Fibroblast of lung (primary cell): ENCODE results near the gene NRDC. TPM values are rescaled to one million over a fixed set of nuclear protein-coding genes. Genes with fewer than 3 reads are reported as not detected.

Source experiments
- DNase-seq, 2 donors: peaks; one replicate each; pipeline versions ENCODE4 v3.0.0 to v3.0.0-alpha.2; 2010; ENCODE audit warnings: low read depth in 2 of 2
- H2AFZ ChIP-seq: 2 replicates; pipeline ENCODE4 v1.5.1; 2012; ENCODE audit warnings: low read length, control low read depth, inconsistent platforms
- H3K27ac ChIP-seq: 2 replicates; pipeline ENCODE4 v1.5.1; 2011; ENCODE audit warnings: low read length, control low read depth; ENCODE audit not compliant: insufficient read depth
- H3K27me3 ChIP-seq: 2 replicates; pipeline ENCODE4 v1.5.1; 2011; ENCODE audit warnings: mild to moderate bottlenecking, low read length; ENCODE audit not compliant: control insufficient read depth, insufficient read depth
- H3K36me3 ChIP-seq: 2 replicates; pipeline ENCODE4 v1.5.1; 2011; ENCODE audit warnings: low read length; ENCODE audit not compliant: control insufficient read depth, insufficient read depth
- H3K4me1 ChIP-seq: 2 replicates; pipeline ENCODE4 v1.5.1; 2011; ENCODE audit warnings: low read length; ENCODE audit not compliant: control insufficient read depth, insufficient read depth; ENCODE audit errors: extremely low read depth
- H3K4me2 ChIP-seq: 2 replicates; pipeline ENCODE4 v1.5.1; 2011; ENCODE audit warnings: low read length, control low read depth; ENCODE audit not compliant: insufficient read depth; ENCODE audit errors: extremely low read depth
- H3K4me3 ChIP-seq, 4 experiments: fragments of 200-600 bp in 1 of 4; sonication (generic) in 1 of 4; replicated peaks in 1 of 4; 2 replicates each; pipeline ENCODE4 v1.5.1; 2011 to 2016; ENCODE audit warnings: low read length in 4 of 4, low read depth in 3 of 4, mild to moderate bottlenecking in 3 of 4, control low read depth in 2 of 4, inconsistent platforms in 1 of 4, mixed read lengths in 1 of 4; ENCODE audit not compliant: insufficient read depth in 1 of 4; ENCODE audit errors: control extremely low read depth in 1 of 4
- H3K79me2 ChIP-seq: 2 replicates; pipeline ENCODE4 v1.5.1; 2012; ENCODE audit warnings: mild to moderate bottlenecking, low read length, inconsistent platforms; ENCODE audit not compliant: control insufficient read depth, insufficient read depth
- H3K9ac ChIP-seq: 2 replicates; pipeline ENCODE4 v1.5.1; 2011; ENCODE audit warnings: mild to moderate bottlenecking, low read length, control low read depth; ENCODE audit not compliant: insufficient read depth
- H3K9me3 ChIP-seq: 2 replicates; pipeline ENCODE4 v1.5.1; 2012; ENCODE audit warnings: low read depth, low read length; ENCODE audit not compliant: control insufficient read depth, insufficient read depth
- H4K20me1 ChIP-seq: 2 replicates; pipeline ENCODE4 v1.5.1; 2011; ENCODE audit warnings: low read length; ENCODE audit not compliant: control insufficient read depth, insufficient read depth; ENCODE audit errors: extremely low read depth
- CTCF ChIP-seq, 2 donors: IDR thresholded peaks in 1 of 2; conservative IDR thresholded peaks in 1 of 2; 1 replicate in 1 of 2; 2 replicates in 1 of 2; pipeline ENCODE4 v1.5.1; 2011 to 2012; ENCODE audit warnings: low read length in 2 of 2, control low read depth in 1 of 2, inconsistent platforms in 1 of 2, low read depth in 1 of 2, mild to moderate bottlenecking in 1 of 2
- EZH2 ChIP-seq: IDR thresholded peaks from 2 replicates; pipeline ENCODE4 v1.5.1; 2012; ENCODE audit warnings: low read length, control low read depth, mild to moderate bottlenecking; ENCODE audit errors: missing control alignments
- polyA plus RNA-seq, 2 donors: library from polyadenylated mRNA; depleted of rRNA in 1 of 2; stranded (reverse) in 1 of 2; unstranded in 1 of 2; fragments of >200 nt; gene quantifications; 2 replicates each; pipeline ENCODE4 v1.2.1, GENCODE V29; 2011 to 2012; ENCODE audit warnings: missing spikeins in 1 of 2
- total RNA-seq: library from RNA; depleted of rRNA; stranded (reverse); fragments of >200 nt; gene quantifications from 2 replicates; pipeline ENCODE4 v1.2.1, GENCODE V29; 2014

The NRDC gene
- total and polyA plus RNA-seq, 2 donors (not counting 1 experiment from before 2014, with no cell fraction given), result 116 to 142 TPM

GRCh38 chr1:51794260-51794659 is 84.3 kb downstream of the NRDC start:
- H3K36me3 ChIP-seq, result peaks cover 8% of the 10 kb centered on the region

GRCh38 chr1:51792864-51793263 is 85.7 kb downstream of the NRDC start:
- H3K4me2 ChIP-seq, result no peak overlapping the region
- H3K4me3 ChIP-seq, result no peak overlapping the region
- no peaks in the 10 kb centered on the region for H3K79me2 ChIP-seq
- peak; percentile 65 to 66 for DNase-seq
- no peak overlapping the region for H3K9ac ChIP-seq
- no peaks in the 10 kb centered on the region for H3K9me3 ChIP-seq
- no peaks in the 10 kb centered on the region for H3K27me3 ChIP-seq
- TF ChIP-seq CTCF (conservative IDR thresholded peaks at IDR 0.05 in 1 of 2, IDR thresholded peaks at IDR 0.05 in 1 of 2; ENCODE audit: low read depth in 1 of 2, low read length in 2 of 2), result no peak
- TF ChIP-seq EZH2, result no peak
- peaks cover 11% of the 10 kb centered on the region for H3K36me3 ChIP-seq
- no peaks in the 10 kb centered on the region for H3K4me1 ChIP-seq
- H3K27ac ChIP-seq, result peak overlapping the region; percentile 6
- no peaks in the 10 kb centered on the region for H4K20me1 ChIP-seq
- no peak overlapping the region for H2AFZ ChIP-seq

More at GRCh38 chr1:51794260-51794659, 84.3 kb downstream of the NRDC start:
- no peaks in the 10 kb centered on the region for H3K9me3 ChIP-seq
- H3K4me1 ChIP-seq, result no peaks in the 10 kb centered on the region
- H3K9ac ChIP-seq, result no peak overlapping the region
- H3K4me2 ChIP-seq, result no peak overlapping the region
- H3K4me3 ChIP-seq, result no peak overlapping the region
- no peaks in the 10 kb centered on the region for H4K20me1 ChIP-seq
- no peaks in the 10 kb centered on the region for H3K27me3 ChIP-seq
- no peak for DNase-seq
- H2AFZ ChIP-seq, result no peak overlapping the region
- H3K79me2 ChIP-seq, result no peaks in the 10 kb centered on the region
- TF ChIP-seq EZH2, result no peak
- TF ChIP-seq CTCF (conservative IDR thresholded peaks at IDR 0.05 in 1 of 2, IDR thresholded peaks at IDR 0.05 in 1 of 2; ENCODE audit: low read depth in 1 of 2, low read length in 2 of 2), result no peak
- H3K27ac ChIP-seq, result no peak overlapping the region

DNA sequence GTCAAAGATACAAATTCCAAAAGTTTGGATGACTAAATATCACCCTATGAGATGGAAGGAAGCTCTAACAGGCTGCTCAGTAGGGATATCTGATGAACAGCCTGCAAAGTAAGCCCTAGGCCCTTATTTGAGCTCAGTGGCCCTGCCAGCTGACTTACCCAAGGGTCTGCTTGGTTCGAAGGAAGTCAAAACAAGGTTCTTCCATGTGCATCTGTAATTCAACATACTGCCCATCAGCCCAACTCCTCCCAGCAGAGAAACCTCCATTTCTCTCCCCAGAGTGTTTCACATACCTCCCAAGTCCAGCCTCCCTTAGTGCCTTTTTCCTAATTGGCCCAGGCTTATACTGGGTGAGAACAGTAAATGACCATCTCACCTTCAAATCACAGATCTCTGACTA is 86.6 kb downstream of the NRDC start:
- H3K9ac ChIP-seq, result no peak overlapping the region
- no peaks in the 10 kb centered on the region for H3K4me1 ChIP-seq
- H3K27me3 ChIP-seq, result no peaks in the 10 kb centered on the region
- no peak for DNase-seq
- no peak overlapping the region for H3K27ac ChIP-seq
- TF ChIP-seq EZH2, result no peak
- no peak for TF ChIP-seq CTCF (conservative IDR thresholded peaks at IDR 0.05 in 1 of 2, IDR thresholded peaks at IDR 0.05 in 1 of 2; ENCODE audit: low read depth in 1 of 2, low read length in 2 of 2)
- H4K20me1 ChIP-seq, result no peaks in the 10 kb centered on the region
- no peak overlapping the region for H3K4me2 ChIP-seq
- peaks cover 11% of the 10 kb centered on the region for H3K36me3 ChIP-seq
- no peak overlapping the region for H3K4me3 ChIP-seq
- no peaks in the 10 kb centered on the region for H3K79me2 ChIP-seq
- H2AFZ ChIP-seq, result no peak overlapping the region
- H3K9me3 ChIP-seq, result no peaks in the 10 kb centered on the region
